DMS153 treated with DMSO at 0.1 percent for 48 hours (cell line): ENCODE data around the gene TLE1.
"Not testable (repeated sequence)": the region's sequence is repeated elsewhere in the genome, so short reads cannot be mapped to it uniquely, and the experiment has no call there.

Source experiments
- DNase-seq: peaks from one replicate; lab custom pipeline; 2025; ENCODE audit not compliant: unreplicated experiment; lab: John Stamatoyannopoulos, UW

TLE1 gene

DNA sequence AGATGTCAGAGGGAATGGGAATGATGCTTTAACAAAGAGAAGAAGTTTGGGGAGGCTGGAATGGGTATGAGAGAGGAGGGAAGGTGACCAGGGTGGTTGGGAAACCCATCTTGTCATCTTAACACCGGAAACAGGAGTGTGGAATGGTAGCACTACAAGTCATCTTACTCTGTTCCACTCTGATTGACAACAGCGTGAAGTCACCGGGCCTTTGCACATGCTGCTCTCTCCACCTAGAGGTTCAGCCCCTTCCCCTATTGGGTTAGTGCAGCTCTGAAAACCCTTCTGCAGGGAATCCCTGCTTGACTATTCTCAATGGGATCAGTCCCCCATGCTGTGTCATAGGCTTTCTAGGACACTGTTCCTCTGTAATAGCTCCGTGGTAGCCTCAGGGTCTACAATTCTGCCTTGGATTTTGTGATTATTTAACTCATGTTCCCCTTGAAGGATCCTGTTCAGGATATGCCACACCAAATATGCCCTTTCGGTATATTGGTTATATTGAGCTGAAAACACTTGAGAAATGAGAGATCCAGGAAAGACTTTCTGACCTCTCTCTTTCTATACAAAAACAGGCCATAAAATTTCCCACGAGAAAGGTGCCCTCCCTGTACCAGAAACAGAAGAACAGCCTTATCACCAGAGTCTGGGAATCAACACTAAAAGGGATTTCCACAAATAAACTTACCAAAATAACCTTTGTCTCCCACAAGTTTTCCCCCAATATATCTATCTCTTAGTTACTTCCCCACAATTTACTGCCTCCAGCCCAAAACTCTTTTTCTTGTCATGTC is 86.3 kb downstream of the TLE1 start:
- DNase-seq, result no peak

DNA sequence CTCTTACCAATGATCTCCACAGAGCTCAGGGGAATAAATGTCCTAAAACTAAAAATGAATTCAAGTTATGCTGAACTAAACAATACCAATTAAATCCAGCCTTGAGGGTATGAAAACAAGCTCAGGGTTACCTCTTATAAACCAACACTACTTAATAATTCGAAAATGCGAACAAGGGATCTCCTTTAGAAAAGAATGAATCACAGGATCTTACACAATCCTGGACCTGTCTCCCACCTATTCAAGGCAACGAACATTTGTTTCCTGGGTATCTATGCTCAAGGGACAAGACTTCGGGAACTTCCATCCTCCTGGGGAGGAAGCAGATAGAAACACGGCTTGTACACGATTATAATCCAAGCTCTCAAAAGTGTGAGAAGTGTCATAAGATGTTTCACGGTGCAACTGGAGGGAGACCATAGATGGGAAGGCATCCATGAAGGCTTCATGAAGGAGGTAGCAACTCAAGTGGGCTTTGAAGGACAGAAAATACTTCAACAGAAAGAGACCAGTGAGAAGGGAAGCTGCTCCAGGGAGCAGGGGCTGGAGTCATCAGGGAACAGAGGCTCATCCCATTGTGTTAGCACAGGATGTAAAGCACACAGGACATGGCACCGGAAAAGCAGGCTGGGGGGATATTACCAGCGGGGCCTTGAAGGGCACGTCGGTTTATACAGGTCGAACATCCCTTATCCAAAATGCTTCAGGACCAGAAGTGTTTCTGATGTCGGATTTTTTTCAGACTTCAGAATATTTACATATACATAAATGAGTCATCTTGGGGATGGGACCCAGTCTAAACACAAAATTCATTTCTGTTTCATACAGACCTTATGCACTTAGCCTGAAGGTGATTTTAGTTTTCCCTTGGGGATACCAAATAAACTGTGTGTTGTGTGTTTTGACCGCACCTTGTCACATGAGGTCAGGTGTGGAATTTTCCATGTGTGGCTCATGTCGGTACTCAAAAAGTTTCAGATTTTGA is 87.4 kb downstream of the TLE1 start:
- DNase-seq, result no peak

DNA sequence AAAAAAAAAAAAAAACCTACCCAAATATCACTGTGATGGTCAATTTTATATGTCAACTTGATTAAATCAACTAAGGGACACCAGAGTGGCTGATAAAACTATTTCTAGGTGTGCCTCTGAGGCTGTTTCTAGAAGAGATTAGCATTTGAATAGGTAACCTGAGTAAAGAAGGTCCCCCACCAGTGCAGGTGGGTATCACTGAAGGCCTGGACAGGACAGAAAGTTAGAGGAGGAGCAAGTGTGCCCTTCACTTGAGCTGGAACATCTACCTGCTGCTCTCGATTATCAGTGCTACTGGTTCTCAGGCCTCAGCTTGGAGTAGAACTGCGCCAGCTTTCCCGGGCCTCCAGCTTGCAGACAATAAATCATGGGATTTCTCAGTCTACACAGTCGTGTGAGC is 88.7 kb downstream of the TLE1 start:
- no peak for DNase-seq

DNA sequence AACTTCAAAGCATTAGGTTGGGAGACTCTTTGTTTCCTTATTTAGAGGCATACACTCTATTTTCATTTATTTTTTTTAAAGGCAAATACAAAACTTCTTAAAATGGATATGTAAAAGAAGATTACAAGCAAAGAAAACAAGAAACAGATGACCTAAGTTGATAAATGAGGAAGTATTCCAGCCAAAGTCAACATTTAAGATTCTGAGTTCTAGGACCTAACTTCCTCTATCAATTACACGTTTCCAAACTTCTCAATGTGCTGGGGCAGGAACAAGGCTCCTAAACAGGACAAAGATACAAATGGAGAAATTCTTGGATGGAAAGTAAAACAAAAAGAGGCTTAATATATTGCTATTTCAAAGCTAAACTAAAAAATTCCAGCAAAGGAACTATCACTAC is 89.5 kb downstream of the TLE1 start:
- DNase-seq, result no peak

DNA sequence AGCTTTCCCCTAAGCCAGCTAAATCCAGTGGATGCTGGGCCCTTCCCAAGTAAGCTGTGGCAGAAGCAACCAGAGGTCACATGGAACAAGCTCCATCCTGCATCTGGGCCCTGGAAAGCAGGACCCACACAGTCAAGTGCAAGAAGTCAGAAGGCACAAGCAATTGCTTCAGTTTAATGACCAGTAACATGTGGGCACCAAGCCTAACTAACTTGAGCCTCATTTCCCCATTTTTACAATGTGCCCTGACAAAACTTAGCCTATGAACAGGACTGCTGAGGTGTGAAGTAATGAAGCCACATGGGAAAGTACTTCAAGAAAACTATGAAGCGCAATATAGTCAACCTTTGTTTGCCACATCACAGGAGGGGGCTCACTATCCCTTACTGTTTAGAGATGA is 90.5 kb downstream of the TLE1 start:
- no peak for DNase-seq

DNA sequence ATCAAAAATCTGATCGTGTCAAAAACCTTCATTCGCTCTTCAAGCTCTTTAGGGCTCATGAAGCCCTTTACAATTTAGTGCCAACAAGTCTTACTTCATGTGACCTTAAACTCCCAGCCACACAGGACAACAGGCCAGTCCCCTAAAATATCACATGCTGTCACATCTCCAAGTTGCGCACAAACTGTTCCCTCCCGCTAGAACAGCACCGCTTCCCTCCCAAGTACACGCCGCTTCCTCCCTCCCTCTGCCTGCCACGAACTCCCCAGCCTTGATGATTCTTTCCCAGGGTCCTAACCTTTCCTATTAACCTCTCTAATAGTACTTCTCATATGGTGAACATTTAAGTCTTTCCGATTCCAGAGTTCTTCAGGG is 91.2 kb downstream of the TLE1 start:
- no peak for DNase-seq

DNA sequence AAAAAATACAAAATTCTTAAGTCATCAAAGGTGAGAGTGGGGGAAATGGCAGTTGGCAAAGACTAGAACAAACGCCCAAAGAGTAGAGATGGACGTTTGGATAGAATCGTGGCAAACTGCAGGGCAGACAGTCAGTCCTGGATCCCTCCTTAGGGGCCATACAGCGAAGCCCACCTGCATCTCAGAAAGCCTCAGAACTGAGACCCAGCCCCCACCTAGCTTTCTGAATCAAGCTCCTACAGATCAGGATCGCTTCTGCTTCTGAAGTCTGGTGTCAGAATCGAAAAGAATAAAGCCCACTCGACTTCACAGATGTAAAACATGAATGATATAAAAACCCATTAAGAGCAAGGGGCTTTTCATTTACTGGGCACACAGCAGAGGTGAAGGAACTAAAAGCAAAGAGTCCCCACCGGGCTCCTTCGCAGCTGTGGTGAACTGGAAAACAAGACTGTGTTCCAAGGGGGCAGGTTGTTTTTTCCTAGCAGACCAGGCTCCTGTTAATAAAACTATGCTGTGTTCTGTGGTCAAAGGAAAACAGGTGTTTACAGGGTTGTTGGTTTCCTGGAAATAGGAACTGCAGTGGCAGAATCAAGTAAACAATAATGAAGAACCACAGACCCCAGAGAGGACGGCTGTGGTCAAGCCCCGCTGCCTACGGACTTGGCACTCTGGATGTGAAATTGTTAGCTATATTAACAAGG is 91.8 kb downstream of the TLE1 start:
- DNase-seq, result no peak

DNA sequence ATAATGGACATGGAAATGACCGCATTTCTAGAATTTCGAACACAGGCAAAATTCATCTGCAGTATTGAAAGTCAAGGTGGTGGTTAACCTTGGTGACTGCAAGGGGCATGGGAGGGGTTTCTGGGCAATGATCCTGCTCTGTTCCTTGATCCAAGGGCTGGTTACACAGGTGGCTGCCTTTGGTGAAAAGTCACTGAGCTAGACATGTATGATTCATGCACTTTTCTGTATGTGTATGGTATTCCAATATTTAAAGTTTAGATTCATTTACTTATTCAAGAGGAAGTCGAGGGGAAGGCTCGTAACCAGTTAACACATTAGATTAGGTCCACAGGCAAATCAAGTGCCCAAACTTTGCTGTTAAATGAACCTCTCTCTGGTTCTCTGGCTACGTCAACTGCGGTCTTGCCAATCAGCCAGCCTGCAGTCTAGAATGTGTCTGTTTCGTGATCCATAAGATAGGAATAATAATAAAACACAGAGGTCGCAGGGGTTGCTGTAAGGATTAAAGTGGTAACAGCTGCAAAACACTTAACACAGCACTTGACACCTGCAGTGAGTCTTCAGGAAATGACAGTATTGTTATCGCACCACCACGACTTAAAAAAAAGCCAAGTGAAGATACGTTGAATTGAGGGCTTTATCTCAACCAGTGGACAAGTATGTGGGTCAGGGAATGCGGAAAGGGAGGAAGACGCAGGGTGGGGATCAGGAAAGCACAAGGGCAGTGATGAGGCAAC is 92.5 kb downstream of the TLE1 start:
- no peak for DNase-seq

DNA sequence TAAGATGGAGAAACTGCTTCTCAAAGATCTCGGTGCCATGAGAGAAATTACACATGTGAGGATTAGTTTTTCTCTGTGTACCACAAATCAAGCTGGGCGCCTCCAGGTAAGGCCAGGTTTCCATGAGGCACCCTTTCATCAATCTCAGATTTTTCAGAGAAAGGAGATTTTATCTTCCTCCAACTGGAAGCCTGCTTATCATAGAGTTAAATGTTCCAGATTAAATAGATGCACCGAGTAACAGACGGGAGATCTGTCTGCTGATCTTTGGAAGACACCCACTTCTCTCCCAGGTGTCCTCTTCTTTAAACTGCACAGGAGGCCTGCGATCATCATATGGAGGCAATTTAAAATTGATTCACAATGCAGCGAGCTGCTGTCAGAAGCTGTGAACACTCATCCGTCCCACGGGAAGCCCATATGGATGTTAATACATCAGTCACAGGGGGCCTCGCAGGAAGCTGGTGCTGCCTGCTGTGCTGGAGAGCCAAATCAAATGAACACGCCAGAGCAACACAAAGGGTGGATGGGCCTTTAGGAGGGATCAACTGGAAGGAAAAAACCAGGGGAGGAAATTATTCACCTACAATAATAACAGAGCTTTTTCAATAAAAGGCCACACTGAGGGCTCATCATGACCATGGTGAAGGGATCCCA is 93.3 kb downstream of the TLE1 start:
- DNase-seq, result no peak

DNA sequence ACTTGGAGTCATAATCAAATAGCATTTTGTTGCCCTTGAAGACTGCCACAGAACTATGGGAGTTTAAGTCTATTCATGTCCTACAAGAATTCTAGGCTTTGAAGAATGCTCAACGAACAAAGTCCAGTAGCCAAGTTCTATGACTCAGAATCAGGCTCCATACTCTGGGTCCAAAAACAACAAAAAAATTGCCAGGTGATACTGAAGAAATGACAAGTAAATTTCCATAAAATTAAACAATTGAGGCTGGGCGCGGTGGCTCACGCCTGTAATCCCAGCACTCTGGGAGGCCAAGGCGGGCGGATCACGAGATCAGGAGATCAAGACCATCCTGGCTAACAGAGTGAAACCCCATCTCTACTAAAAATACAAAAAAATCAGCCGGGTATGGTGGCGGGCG is 94.1 kb downstream of the TLE1 start:
- not testable (repeated sequence) for DNase-seq

DNA sequence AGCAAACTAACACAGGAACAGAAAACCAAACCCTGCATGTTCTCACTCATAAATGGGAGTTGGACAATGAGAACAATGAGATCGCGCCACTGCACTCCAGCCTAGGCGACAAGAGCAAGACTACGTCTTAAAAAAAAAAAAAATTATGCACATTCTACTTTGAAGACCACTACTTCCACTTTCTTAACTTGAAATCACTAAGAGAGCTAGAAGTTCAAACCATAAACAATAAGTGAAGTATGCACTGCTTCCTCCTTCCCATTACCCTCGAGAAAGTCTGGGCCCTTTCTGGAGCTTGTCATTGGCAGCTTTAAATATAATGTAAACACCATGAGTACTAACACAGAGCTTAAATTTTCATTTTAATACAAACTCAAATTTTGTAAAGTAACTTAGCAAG is 94.9 kb downstream of the TLE1 start:
- DNase-seq, result no peak

DNA sequence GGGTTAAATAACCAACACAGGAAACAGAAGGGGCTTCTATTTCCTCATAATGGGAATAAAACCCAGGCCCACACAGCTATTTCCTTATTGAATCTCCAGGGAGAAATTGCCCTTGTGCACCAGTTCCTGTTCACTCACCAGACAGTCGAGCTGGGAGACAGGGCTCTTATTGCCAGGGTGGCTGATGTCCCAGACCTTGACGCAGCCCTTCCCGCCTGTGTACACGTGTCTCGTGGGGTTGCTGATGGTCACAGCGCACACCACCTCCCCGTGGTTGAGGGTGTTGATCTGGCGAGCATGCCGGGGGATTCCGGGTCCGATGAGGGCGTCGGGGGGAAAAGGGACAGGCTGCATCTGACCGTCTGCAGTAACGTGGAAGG is 96.5 kb downstream of the TLE1 start:
- DNase-seq, result peak; percentile 47

DNA sequence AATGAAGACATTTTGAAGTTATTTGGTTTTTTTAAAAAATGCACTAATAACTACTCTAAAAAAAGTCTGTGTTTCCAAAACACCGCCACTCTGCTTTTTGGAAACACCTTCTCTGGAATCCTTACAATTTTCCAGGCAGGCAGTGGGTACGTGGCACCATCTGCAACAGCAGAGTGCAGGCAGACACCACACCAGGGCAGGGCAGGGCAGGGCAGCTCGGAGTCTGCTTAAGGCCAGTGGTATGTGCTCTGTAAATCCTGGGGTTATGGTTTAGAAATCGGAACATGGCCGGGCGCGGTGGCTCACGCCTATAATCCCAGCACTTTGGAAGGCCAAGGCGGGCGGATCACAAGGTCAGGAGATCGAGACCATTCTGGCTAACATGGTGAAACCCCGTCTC is 97.6 kb downstream of the TLE1 start:
- no peak for DNase-seq

DNA sequence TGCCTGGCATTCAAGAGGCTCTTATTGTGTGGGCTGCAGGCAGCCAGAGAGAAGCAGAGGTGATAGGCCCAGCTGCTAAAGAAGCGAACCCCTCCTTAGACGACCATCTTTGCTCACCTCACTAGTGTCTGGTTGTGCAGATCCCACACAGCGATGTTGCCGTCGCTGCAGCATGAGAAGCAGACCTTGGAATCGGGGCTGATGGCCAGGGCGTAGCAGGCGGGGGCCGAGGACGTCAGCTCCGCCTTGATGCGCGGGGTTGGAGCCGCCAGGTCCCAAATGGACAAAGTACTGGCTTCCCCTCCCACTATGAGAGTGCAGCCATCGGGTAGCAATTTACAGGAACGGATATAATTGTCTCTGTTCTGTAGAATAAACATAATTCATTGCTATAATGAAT is 98.7 kb downstream of the TLE1 start:
- DNase-seq, result no peak

DNA sequence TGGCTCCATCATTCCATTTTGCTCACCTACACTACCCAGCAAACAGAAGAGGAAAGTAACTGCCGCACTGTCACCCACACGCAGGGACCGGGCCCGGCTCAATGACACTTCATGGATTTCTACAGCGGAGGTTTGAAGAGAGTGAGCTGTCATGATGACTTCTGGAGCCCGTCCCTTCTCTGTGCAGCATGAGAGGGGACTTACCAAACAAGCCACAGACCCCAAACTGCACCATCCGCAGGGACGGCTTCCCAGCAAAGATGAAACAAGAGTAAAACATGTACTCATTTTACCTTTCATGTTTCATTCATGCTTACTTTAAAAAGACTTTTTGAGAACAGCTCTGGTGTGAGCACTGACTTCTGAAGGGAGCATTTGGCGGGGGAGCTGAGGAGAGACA is 99.5 kb downstream of the TLE1 start:
- DNase-seq, result no peak

DNA sequence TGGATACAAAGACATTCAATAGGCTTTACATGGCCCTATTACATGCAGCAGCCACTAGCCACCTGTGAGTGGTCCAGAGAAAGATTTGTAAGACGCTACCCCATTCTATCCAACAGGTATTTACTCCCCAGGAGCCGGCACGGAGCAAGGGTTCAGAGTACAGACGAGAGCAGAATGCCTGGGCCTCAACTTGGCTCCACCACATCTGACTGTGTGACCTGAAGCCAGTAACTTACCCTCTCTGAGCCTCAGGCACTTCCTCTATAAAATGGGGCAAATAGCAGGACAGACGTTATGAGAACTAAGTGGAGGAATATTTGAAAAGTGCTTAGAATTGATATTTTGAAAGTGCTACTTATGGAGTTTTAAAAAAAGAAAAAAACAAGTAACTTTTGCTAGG is 100.0 kb downstream of the TLE1 start:
- DNase-seq, result no peak

DNA sequence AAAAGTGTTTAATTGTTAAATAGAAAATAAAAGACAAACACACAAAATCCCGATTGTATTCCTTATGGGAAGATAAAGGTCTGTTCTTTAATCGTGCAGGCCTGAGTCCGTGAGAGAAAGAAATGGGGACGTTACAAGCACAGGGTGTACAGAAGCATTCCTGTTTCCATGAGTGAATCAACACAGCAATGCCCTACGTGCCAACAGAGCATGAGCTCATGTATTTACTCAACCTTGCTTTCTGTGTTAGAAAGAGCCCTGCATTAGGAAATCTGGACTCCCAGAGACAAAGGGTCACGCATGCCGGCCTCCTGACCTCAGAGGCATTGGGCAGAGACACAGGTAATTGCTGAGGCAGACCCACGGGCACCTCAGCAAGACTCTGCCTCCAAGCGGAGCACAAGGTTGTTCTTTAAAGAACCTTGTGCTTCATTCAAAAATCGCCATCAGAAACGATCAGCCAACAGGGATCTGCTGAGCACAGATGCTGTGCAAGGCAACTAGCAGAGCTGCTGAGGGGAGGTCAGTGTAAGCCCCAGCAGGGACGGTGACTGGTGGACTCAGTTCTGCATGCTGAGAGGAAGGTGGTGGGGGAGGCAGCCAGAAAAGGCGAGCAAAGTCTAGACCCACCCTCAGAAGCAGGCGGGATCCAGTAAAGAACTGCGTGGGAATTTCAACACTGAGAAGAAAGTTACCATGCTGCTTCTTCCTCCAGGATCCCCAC is 101.0 kb downstream of the TLE1 start:
- DNase-seq, result peak; percentile 71

DNA sequence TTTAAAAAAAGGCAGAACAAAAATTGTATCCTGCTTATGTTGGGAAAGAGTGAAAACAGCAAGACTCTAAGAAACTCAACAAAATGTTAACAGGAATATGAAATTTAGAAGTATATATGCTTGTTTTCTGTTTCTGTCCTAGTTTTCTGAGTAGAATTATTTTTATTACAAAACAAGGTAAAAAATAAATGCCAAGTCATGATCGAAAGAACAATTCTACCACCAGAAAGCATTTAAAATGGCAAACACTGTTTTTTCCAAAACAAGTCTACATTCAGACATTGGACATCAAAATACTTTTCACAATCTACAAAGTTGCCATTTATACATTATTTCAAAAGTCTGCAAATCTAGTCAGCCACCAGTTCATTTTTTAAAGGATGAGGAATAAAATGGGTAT is 102.6 kb downstream of the TLE1 start:
- DNase-seq, result no peak

DNA sequence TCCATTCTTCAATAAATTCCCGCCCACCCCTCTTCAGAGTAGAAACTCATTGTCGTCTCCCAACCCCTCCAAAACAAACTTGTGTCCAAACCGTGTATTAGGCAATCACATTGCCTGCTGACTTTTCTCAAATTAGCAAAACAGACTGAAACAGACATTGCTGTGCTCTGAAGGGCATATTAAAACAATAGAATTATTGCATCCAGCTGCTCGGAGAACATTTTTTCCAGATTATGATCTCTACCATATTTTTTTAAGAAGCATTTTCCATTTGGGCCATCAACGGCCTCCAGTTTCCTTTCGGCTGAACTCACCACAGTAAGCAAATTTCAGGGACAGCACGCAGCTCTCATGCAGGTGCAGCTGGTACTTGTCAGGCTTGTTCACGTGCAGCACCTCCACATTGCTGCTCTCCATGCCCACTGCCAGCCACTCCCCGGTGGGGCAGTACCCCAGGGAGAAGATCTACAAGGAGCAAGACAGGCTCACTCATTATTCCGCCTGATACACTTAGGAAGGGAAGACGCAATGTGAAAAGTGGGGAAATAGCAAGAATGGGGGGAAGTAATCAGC is 104.1 kb downstream of the TLE1 start:
- DNase-seq, result no peak
